GM12878 (cell line): ENCODE data around the gene RABL2A. TPM values are rescaled to one million over a fixed set of nuclear protein-coding genes. Genes with fewer than 3 reads are reported as not detected.

Experiments used
- ATAC-seq: fragments of 200-7000 bp; cut with Tn5 transposase; 3 replicates; pipeline ENCODE4 v1.9.1; 2020; ENCODE audit warnings: mild to moderate bottlenecking, moderate library complexity
- BruUV-seq: library from RNA; stranded (reverse); fragments of 400-500 nt; replicated peaks from 2 replicates; lab custom pipeline; 2021; lab: Mats Ljungman, UMichigan
- CTCF ChIA-PET: fragments of 300-600 bp; sonication (Branson Sonifier 250); formaldehyde crosslinking; extraction: SDS; loops from one replicate; lab custom pipeline; 2021; ENCODE audit warnings: inconsistent platforms; lab: Yijun Ruan, JAX
- POLR2A ChIA-PET: fragments of 350-600 bp; formaldehyde crosslinking; extraction: SDS; loops from one replicate; lab custom pipeline; 2021; ENCODE audit warnings: inconsistent platforms; lab: Charles Lee
- RAD21 ChIA-PET: fragments of 300-600 bp; sonication (Branson Sonifier 250); formaldehyde crosslinking; loops from one replicate; lab custom pipeline; 2023; ENCODE audit warnings: antibody characterized with exemption; ENCODE audit not compliant: unreplicated experiment; lab: Charles Lee
- SMC1A ChIA-PET: fragments of 300-600 bp; sonication (Branson Sonifier 250); formaldehyde crosslinking; loops from one replicate; lab custom pipeline; 2023; ENCODE audit not compliant: unreplicated experiment, uncharacterized antibody; lab: Charles Lee
- DNase-seq: peaks from one replicate; pipeline ENCODE4 v3.0.0-alpha.2; 2011; ENCODE audit warnings: low read depth, low spot score
- FAIRE-seq: peaks from 3 replicates; lab custom pipeline; 2011; peaks lifted over from hg19 to GRCh38; lab: Jason Lieb, UNC
- H2AFZ ChIP-seq: 2 replicates; pipeline ENCODE4 v1.6.0; 2011; ENCODE audit warnings: low read depth, low read length, control low read depth; ENCODE audit not compliant: control insufficient read depth
- H3K27ac ChIP-seq: 2 replicates; pipeline ENCODE4 v1.5.1; 2011; ENCODE audit warnings: control low read depth; ENCODE audit not compliant: control insufficient read depth, insufficient read depth
- H3K27me3 ChIP-seq, 2 experiments: replicated peaks in 1 of 2; 2 replicates each; pipeline versions ENCODE4 v1.6.0 to v1.6.1; 2011; ENCODE audit warnings: low read length in 1 of 2; ENCODE audit not compliant: control insufficient read depth in 2 of 2, insufficient read depth in 2 of 2
- H3K36me3 ChIP-seq, 2 experiments: 2 replicates each; pipeline ENCODE4 v1.5.1; 2011; ENCODE audit warnings: low read length in 1 of 2; ENCODE audit not compliant: control insufficient read depth in 2 of 2, insufficient read depth in 2 of 2
- H3K4me1 ChIP-seq: 2 replicates; pipeline ENCODE4 v1.6.1; 2011; ENCODE audit warnings: mild to moderate bottlenecking, low read length, moderate library complexity, mixed read lengths; ENCODE audit not compliant: control insufficient read depth, insufficient read depth
- H3K4me2 ChIP-seq: 2 replicates; pipeline ENCODE4 v1.6.0; 2011; ENCODE audit warnings: control low read depth; ENCODE audit not compliant: control insufficient read depth, insufficient read depth
- H3K4me3 ChIP-seq: fragments of 200-600 bp; sonication (generic); 2 replicates; pipeline ENCODE4 v1.5.1; 2016
- H3K79me2 ChIP-seq: 2 replicates; pipeline ENCODE4 v1.6.0; 2011; ENCODE audit warnings: low read length; ENCODE audit not compliant: control insufficient read depth, insufficient read depth
- H3K9ac ChIP-seq: 2 replicates; pipeline ENCODE4 v1.8.0; 2011; ENCODE audit warnings: low read length, control low read depth, mixed read lengths; ENCODE audit not compliant: control insufficient read depth, insufficient read depth
- H3K9me3 ChIP-seq: replicated peaks from 3 replicates; pipeline ENCODE4 v1.5.1; 2011; ENCODE audit warnings: mild to moderate bottlenecking, low read length; ENCODE audit not compliant: control insufficient read depth, insufficient read depth
- H4K20me1 ChIP-seq: 2 replicates; pipeline ENCODE4 v1.6.0; 2011; ENCODE audit not compliant: control insufficient read depth, insufficient read depth
- CHD2 ChIP-seq: IDR thresholded peaks from 2 replicates; pipeline ENCODE4 v1.6.1; 2011; ENCODE audit warnings: low read depth, low read length, improper control_type of control experiment, borderline replicate concordance
- GATAD2B ChIP-seq: fragments of 450-650 bp; conservative IDR thresholded peaks from 2 replicates; pipeline ENCODE4 v1.6.1; 2017; ENCODE audit warnings: low read depth, mild to moderate bottlenecking, moderate library complexity
- MTA2 ChIP-seq: fragments of 450-650 bp; IDR thresholded peaks from 2 replicates; pipeline ENCODE4 v1.6.1; 2016; ENCODE audit warnings: low read depth, mild to moderate bottlenecking, moderate library complexity
- SMARCA5 ChIP-seq: fragments of 450-650 bp; IDR thresholded peaks from 2 replicates; pipeline ENCODE4 v1.6.1; 2017; ENCODE audit warnings: mild to moderate bottlenecking
- SREBF2 ChIP-seq: IDR thresholded peaks from 2 replicates; pipeline ENCODE4 v1.6.1; 2012; ENCODE audit warnings: mild to moderate bottlenecking, low read length
- WGBS: methylation state at CpG from one replicate; pipeline ENCODE4 v1.1.6; 2016; ENCODE audit warnings: low lambda C conversion rate; ENCODE audit not compliant: insufficient replicate concordance, insufficient coverage; ENCODE audit errors: missing lambda C conversion rate; 5-methylcytosine and 5-hydroxymethylcytosine counted together
- in situ Hi-C: fragments of 300-500 bp; cut with MboI; formaldehyde crosslinking; loops from 9 replicates; pipeline ENCODE4 v1.14.3; 2018; ENCODE audit warnings: mixed read lengths
- intact Hi-C: fragments of 100-400 bp; cut with micrococcal nuclease; formaldehyde crosslinking; loops from one replicate; pipeline ENCODE4 v1.14.2; 2022; ENCODE audit not compliant: unreplicated experiment
- polyA plus RNA-seq, 11 experiments: library from polyadenylated mRNA; depleted of rRNA in 4 of 11; unstranded in 6 of 11; stranded (reverse) in 5 of 11; fragments of >200 nt; fragmentation: Nextera tagmentation in 4 of 11; fragmentation: Illumina TruSeq in 1 of 11; extraction: Ambion mirVana in 4 of 11; extraction: Trizol in 1 of 11; gene quantifications; 1 replicate in 1 of 11; 2 replicates in 10 of 11; pipeline versions ENCODE4 v1.2.1 to v1.2.3, GENCODE V29; 2011 to 2016; ENCODE audit warnings: inconsistent platforms in 2 of 11, missing spikeins in 2 of 11, low read depth in 1 of 11
- total RNA-seq, 4 experiments: library from RNA; depleted of rRNA in 3 of 4; stranded (reverse); fragments of >200 nt in 3 of 4; fragmentation: Illumina TruSeq in 1 of 4; extraction: Trizol in 1 of 4; gene quantifications; 2 replicates each; pipeline versions ENCODE4 v1.2.1 to v1.2.3, GENCODE V29; 2013 to 2021
- TF ChIP-seq, protein P1 (sequence below), 3 experiments: IDR thresholded peaks in 2 of 3; conservative IDR thresholded peaks in 1 of 3; 2 replicates each; pipeline ENCODE4 v1.5.1; 2011; ENCODE audit warnings: low read depth in 3 of 3, low read length in 3 of 3, mild to moderate bottlenecking in 3 of 3, control low read depth in 2 of 3, moderate library complexity in 2 of 3, inconsistent platforms in 1 of 3, mixed read lengths in 1 of 3; ENCODE audit not compliant: control insufficient read depth in 2 of 3, insufficient read depth in 1 of 3; ENCODE audit errors: extremely low read depth in 1 of 3
- TF ChIP-seq, protein P2 (sequence below): fragments of 450-650 bp; IDR thresholded peaks from 2 replicates; pipeline ENCODE4 v1.6.1; 2018; ENCODE audit warnings: mild to moderate bottlenecking, low read depth, moderate library complexity; ENCODE audit not compliant: partially characterized antibody
- TF ChIP-seq, protein P3 (sequence below): IDR thresholded peaks from 2 replicates; pipeline ENCODE4 v1.6.1; 2012; ENCODE audit warnings: mild to moderate bottlenecking, low read depth, low read length
- TF ChIP-seq, protein P4 (sequence below): IDR thresholded peaks from 2 replicates; pipeline ENCODE4 v1.6.1; 2012; ENCODE audit warnings: low read depth, low read length, improper control_type of control experiment

RABL2A gene
- total and polyA plus RNA-seq, 10 of the 15 experiments (the other 5 are each of a cell fraction or from before 2014, with no cell fraction given) = 0.87 to 17.9 (median 9.7) TPM

DNA sequence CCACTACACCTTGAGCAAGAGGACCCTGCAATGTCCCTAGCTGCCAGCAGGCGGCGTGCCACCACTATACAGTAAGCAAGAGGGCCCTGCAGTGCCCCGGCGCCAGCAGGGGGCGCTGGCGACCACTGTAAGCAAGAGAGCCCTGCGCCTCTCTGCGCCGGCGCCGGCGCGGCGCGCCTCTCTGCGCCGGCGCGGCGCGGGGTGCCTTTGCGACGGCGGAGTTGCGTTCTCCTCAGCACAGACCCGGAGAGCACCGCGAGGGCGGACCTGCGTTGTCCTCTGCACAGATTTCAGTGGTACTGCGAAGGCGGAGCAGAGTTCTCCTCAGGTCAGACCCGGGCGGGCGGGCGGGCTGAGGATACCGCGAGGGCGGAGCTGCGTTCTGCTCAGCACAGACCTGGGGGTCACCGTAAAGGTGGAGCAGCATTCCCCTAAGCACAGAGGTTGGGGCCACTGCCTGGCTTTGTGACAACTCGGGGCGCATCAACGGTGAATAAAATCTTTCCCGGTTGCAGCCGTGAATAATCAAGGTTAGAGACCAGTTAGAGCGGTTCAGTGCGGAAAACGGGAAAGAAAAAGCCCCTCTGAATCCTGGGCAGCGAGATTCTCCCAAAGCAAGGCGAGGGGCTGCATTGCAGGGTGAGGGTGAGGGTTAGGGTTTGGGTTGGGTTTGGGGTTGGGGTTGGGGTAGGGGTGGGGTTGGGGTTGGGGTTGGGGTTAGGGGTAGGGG is 24.9 kb upstream of the RABL2A start (continued):
- peak; percentile 65; the same call in 1 of the 2 replicates for TF ChIP-seq GATAD2B
- TF ChIP-seq, protein P1, sequence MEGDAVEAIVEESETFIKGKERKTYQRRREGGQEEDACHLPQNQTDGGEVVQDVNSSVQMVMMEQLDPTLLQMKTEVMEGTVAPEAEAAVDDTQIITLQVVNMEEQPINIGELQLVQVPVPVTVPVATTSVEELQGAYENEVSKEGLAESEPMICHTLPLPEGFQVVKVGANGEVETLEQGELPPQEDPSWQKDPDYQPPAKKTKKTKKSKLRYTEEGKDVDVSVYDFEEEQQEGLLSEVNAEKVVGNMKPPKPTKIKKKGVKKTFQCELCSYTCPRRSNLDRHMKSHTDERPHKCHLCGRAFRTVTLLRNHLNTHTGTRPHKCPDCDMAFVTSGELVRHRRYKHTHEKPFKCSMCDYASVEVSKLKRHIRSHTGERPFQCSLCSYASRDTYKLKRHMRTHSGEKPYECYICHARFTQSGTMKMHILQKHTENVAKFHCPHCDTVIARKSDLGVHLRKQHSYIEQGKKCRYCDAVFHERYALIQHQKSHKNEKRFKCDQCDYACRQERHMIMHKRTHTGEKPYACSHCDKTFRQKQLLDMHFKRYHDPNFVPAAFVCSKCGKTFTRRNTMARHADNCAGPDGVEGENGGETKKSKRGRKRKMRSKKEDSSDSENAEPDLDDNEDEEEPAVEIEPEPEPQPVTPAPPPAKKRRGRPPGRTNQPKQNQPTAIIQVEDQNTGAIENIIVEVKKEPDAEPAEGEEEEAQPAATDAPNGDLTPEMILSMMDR (IDR thresholded peaks at IDR 0.05 in 2 of 3, conservative IDR thresholded peaks at IDR 0.05 in 1 of 3; ENCODE audit: control insufficient read depth in 2 of 3, extremely low read depth in 1 of 3, insufficient read depth in 1 of 3, low read depth in 3 of 3, low read length in 3 of 3) = peak; percentile 29 to 54 (median 41)
- TF ChIP-seq, all 136 proteins: peak for 11; not testable (repeated sequence) for 125

DNA sequence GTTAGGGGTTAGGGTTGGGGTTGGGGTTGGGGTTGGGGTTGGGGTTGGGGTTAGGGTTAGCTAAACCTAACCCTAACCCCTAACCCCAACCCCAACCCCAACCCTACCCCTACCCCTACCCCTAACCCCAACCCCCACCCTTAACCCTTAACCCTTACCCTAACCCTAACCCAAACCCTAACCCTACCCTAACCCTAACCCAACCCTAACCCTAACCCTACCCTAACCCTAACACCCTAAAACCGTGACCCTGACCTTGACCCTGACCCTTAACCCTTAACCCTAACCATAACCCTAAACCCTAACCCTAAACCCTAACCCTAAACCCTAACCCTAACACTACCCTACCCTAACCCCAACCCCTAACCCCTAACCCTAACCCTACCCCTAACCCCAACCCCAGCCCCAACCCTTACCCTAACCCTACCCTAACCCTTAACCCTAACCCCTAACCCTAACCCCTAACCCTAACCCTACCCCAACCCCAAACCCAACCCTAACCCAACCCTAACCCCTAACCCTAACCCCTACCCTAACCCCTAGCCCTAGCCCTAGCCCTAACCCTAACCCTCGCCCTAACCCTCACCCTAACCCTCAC is 24.1 kb upstream of the RABL2A start:
- Histone ChIP-seq H3K4me1 (no peaks in the 10 kb centered on the region), H4K20me1 (no peaks in the 10 kb centered on the region), H3K36me3 (no peaks in the 10 kb centered on the region), H3K9me3 (no peaks in the 10 kb centered on the region), H3K79me2 (no peaks in the 10 kb centered on the region), H2AFZ (peak overlapping the region; percentile 91), H3K27ac (peak overlapping the region; percentile 44; the same call in 1 of the 2 replicates), H3K4me2 (peak overlapping the region; percentile 71), H3K9ac (peak overlapping the region; percentile 73), H3K4me3 (peak overlapping the region; percentile 70; the same call in 1 of the 2 replicates), H3K27me3 (no peaks in the 10 kb centered on the region)
- CTCF ChIA-PET = interaction anchor here (0.9 to 3.8 kb wide), 7 partner anchors 90 to 153 kb away, joined by 3 to 59 read pairs (median 9); partner anchors contain the start of gene SLC35F5
- DNase-seq (no peak), FAIRE-seq (no peak), ATAC-seq (peak; percentile 86)
- WGBS = 40% methylated on average over 1 of the region's 2 CpGs
- BruUV-seq = no TSS peak
- POLR2A ChIA-PET = interaction anchor here (1.7 kb wide), 1 partner anchor 97 kb away, joined by 10 read pairs; no protein-coding TSS in a partner anchor
- RAD21 ChIA-PET = interaction anchor here (0.6 to 2.5 kb wide), 3 partner anchors 96 to 99 kb away, joined by 3 to 32 read pairs (median 9); no protein-coding TSS in a partner anchor
- in situ Hi-C loops = no loop called here
- SMC1A ChIA-PET = interaction anchor here (1.9 kb wide), 1 partner anchor 97 kb away, joined by 17 read pairs; no protein-coding TSS in a partner anchor
- intact Hi-C loops = loop anchor here (2.0 kb wide), 1 partner anchor 90 kb away; no protein-coding TSS in a partner anchor
- TF ChIP-seq SREBF2 (no peak), MTA2 (peak; percentile 47; the same call in 1 of the 2 replicates), SMARCA5 (no peak), CHD2 (no peak)
- TF ChIP-seq, protein P2, sequence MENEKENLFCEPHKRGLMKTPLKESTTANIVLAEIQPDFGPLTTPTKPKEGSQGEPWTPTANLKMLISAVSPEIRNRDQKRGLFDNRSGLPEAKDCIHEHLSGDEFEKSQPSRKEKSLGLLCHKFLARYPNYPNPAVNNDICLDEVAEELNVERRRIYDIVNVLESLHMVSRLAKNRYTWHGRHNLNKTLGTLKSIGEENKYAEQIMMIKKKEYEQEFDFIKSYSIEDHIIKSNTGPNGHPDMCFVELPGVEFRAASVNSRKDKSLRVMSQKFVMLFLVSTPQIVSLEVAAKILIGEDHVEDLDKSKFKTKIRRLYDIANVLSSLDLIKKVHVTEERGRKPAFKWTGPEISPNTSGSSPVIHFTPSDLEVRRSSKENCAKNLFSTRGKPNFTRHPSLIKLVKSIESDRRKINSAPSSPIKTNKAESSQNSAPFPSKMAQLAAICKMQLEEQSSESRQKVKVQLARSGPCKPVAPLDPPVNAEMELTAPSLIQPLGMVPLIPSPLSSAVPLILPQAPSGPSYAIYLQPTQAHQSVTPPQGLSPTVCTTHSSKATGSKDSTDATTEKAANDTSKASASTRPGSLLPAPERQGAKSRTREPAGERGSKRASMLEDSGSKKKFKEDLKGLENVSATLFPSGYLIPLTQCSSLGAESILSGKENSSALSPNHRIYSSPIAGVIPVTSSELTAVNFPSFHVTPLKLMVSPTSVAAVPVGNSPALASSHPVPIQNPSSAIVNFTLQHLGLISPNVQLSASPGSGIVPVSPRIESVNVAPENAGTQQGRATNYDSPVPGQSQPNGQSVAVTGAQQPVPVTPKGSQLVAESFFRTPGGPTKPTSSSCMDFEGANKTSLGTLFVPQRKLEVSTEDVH = no peak
- TF ChIP-seq, protein P3, sequence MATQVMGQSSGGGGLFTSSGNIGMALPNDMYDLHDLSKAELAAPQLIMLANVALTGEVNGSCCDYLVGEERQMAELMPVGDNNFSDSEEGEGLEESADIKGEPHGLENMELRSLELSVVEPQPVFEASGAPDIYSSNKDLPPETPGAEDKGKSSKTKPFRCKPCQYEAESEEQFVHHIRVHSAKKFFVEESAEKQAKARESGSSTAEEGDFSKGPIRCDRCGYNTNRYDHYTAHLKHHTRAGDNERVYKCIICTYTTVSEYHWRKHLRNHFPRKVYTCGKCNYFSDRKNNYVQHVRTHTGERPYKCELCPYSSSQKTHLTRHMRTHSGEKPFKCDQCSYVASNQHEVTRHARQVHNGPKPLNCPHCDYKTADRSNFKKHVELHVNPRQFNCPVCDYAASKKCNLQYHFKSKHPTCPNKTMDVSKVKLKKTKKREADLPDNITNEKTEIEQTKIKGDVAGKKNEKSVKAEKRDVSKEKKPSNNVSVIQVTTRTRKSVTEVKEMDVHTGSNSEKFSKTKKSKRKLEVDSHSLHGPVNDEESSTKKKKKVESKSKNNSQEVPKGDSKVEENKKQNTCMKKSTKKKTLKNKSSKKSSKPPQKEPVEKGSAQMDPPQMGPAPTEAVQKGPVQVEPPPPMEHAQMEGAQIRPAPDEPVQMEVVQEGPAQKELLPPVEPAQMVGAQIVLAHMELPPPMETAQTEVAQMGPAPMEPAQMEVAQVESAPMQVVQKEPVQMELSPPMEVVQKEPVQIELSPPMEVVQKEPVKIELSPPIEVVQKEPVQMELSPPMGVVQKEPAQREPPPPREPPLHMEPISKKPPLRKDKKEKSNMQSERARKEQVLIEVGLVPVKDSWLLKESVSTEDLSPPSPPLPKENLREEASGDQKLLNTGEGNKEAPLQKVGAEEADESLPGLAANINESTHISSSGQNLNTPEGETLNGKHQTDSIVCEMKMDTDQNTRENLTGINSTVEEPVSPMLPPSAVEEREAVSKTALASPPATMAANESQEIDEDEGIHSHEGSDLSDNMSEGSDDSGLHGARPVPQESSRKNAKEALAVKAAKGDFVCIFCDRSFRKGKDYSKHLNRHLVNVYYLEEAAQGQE = no peak
- TF ChIP-seq, protein P4, sequence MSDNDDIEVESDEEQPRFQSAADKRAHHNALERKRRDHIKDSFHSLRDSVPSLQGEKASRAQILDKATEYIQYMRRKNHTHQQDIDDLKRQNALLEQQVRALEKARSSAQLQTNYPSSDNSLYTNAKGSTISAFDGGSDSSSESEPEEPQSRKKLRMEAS = no peak
